Neural cell (in vitro differentiated cells): ENCODE results near the gene FBN1.

ENCODE experiments used
- CTCF ChIP-seq: fragments of 450-650 bp; IDR thresholded peaks from 2 replicates; pipeline ENCODE4 v1.5.1; 2014; ENCODE audit warnings: antibody characterized with exemption, mild to moderate bottlenecking, moderate library complexity; ENCODE audit not compliant: poor library complexity, severe bottlenecking
- EP300 ChIP-seq: fragments of 450-650 bp; conservative IDR thresholded peaks from 2 replicates; pipeline ENCODE4 v1.6.1; 2014; ENCODE audit warnings: antibody characterized with exemption, mild to moderate bottlenecking, moderate library complexity; ENCODE audit not compliant: poor library complexity, severe bottlenecking
- EZH2 ChIP-seq: fragments of 200-600, 300-800 bp; shearing (Covaris generic), sonication (generic); IDR thresholded peaks from 2 replicates; pipeline ENCODE4 v1.6.1; 2014; ENCODE audit warnings: antibody characterized with exemption, low read length, borderline replicate concordance, mild to moderate bottlenecking; ENCODE audit not compliant: insufficient read depth, poor library complexity, severe bottlenecking
- REST ChIP-seq: IDR thresholded peaks from 2 replicates; pipeline ENCODE4 v1.6.1; 2012; ENCODE audit warnings: borderline replicate concordance

- TF ChIP-seq EZH2 (no peak), CTCF (no peak), REST (no peak), EP300 (no peak)
Measured at GRCh38 chr15:48366584-48367312, 278.8 kb downstream of the FBN1 start.
